ENCODE measurements around the gene GCDH.
"Not testable (repeated sequence)": the region's sequence is repeated elsewhere in the genome, so short reads cannot be mapped to it uniquely, and the experiment has no call there.

GCDH gene

GRCh38 chr19:12872941-12873890 is 17.7 kb upstream of the GCDH start:
- no peak for DNase-seq (ENCODE audit: low read depth)

GRCh38 chr19:12873891-12874745 is 16.8 kb upstream of the GCDH start:
- no peak for DNase-seq (ENCODE audit: low read depth)

- DNase-seq (ENCODE audit: low read depth) = no peak
These were observed 15.9 kb upstream of the GCDH start for GRCh38 chr19:12875086-12875485.

GRCh38 chr19:12880551-12881171 is 10.3 kb upstream of the GCDH start:
- DNase-seq (ENCODE audit: low read depth) = no peak

GRCh38 chr19:12881172-12881808 is 9.7 kb upstream of the GCDH start, which contains the start of gene DNASE2:
Gene DNASE2, minus strand, starts transcription at chr19:12881449. Its CDS starts 74 bp downstream, at chr19:12881375.
- peak; percentile 82 for DNase-seq (ENCODE audit: low read depth)

- DNase-seq (ENCODE audit: low read depth) = no peak
These were observed 8.4 kb upstream of the GCDH start for GRCh38 chr19:12882589-12882988.

GRCh38 chr19:12884202-12884601 is 6.8 kb upstream of the GCDH start:
- DNase-seq (ENCODE audit: low read depth) = no peak

- no peak for DNase-seq (ENCODE audit: low read depth)
These were observed 6.4 kb upstream of the GCDH start for GRCh38 chr19:12884627-12884925.

- peak; percentile 85 for DNase-seq (ENCODE audit: low read depth)
These were observed 5.8 kb upstream of the GCDH start for GRCh38 chr19:12884926-12885748.

- DNase-seq (ENCODE audit: low read depth) = no peak
These were observed 5.0 kb upstream of the GCDH start for GRCh38 chr19:12885749-12886650.

GRCh38 chr19:12886651-12886968 is 4.3 kb upstream of the GCDH start:
- DNase-seq (ENCODE audit: low read depth) = no peak

GRCh38 chr19:12886969-12887747 is 3.8 kb upstream of the GCDH start, which contains the start of gene KLF1:
Gene KLF1, minus strand, starts transcription at chr19:12887201. Its CDS starts 61 bp downstream, at chr19:12887140.
- no peak for DNase-seq (ENCODE audit: low read depth)

- no peak for DNase-seq (ENCODE audit: low read depth)
These were observed 2.9 kb upstream of the GCDH start for GRCh38 chr19:12888006-12888603.

- not testable (repeated sequence) for DNase-seq (ENCODE audit: low read depth)
These were observed 617 bp upstream of the GCDH start for GRCh38 chr19:12890299-12890786.

GRCh38 chr19:12891553-12892021 is 627 bp downstream of the GCDH start:
- DNase-seq (ENCODE audit: low read depth) = no peak

- no peak for DNase-seq (ENCODE audit: low read depth)
These were observed 2.6 kb downstream of the GCDH start for GRCh38 chr19:12893582-12893981.

- no peak for DNase-seq (ENCODE audit: low read depth)
These were observed 5.5 kb downstream of the GCDH start for GRCh38 chr19:12896460-12896859.

- no peak for DNase-seq (ENCODE audit: low read depth)
These were observed 9.0 kb downstream of the GCDH start for GRCh38 chr19:12899891-12900518.

Data from stimulated activated CD4-positive, alpha-beta T cell treated with anti-CD3 and anti-CD28 coated beads, Interleukin-2, amount 100 ng/mL, for 4 hours (primary cell).